ENCODE measurements around the gene FRMPD4. TPM values are rescaled to one million over a fixed set of nuclear protein-coding genes. Genes with fewer than 3 reads are reported as not detected.
A peak's percentile ranks its signal among the peaks of the same experiment; 100 is the strongest.

The FRMPD4 gene
- total and polyA plus RNA-seq, 2 donors from 2014 or later = not detected

DNA sequence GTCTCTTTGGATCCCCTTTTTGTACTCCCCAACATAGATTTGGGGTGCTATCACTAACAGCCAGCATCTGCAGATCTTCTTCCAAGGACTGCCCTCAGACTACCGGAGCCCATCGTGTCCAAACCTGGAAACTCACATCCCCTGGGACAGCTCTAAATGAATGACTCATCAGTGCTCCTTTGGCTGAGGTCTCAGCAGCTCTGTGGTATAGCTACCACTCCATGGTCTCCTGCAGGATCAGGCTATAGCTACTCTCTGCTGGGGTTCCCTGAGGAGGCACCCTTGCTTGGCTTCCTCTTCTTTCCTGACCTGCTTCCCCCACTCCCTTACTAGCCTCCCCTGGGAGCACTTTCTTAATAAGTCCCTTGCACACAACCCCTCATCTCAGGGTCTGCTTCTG lies 555.5 kb downstream of the FRMPD4 start:
- H3K36me3 ChIP-seq (ENCODE audit: control insufficient read depth in 2 of 3, insufficient read depth in 3 of 3, low read length in 3 of 3) = no peaks in the 10 kb centered on the region
- DNase-seq = no peak
- FAIRE-seq = no peak
- no peak overlapping the region for H3K9ac ChIP-seq (ENCODE audit: low read length in 3 of 3)
- H3K4me1 ChIP-seq (ENCODE audit: control insufficient read depth in 2 of 3, insufficient read depth in 2 of 3, low read depth in 1 of 3, low read length in 3 of 3) = no peaks in the 10 kb centered on the region
- TF ChIP-seq, protein P1, sequence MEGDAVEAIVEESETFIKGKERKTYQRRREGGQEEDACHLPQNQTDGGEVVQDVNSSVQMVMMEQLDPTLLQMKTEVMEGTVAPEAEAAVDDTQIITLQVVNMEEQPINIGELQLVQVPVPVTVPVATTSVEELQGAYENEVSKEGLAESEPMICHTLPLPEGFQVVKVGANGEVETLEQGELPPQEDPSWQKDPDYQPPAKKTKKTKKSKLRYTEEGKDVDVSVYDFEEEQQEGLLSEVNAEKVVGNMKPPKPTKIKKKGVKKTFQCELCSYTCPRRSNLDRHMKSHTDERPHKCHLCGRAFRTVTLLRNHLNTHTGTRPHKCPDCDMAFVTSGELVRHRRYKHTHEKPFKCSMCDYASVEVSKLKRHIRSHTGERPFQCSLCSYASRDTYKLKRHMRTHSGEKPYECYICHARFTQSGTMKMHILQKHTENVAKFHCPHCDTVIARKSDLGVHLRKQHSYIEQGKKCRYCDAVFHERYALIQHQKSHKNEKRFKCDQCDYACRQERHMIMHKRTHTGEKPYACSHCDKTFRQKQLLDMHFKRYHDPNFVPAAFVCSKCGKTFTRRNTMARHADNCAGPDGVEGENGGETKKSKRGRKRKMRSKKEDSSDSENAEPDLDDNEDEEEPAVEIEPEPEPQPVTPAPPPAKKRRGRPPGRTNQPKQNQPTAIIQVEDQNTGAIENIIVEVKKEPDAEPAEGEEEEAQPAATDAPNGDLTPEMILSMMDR (IDR thresholded peaks at IDR 0.05; ENCODE audit: borderline replicate concordance, extremely low read depth, insufficient read depth) = no peak
- intact Hi-C loops (cut with DNase I) = no loop called here
- no peak overlapping the region for H3K4me3 ChIP-seq (ENCODE audit: low read length in 3 of 3)
- no peaks in the 10 kb centered on the region for H3K27me3 ChIP-seq (ENCODE audit: control insufficient read depth, insufficient read depth, low read length)
- H3K27ac ChIP-seq (ENCODE audit: low read depth in 2 of 2, low read length in 2 of 2) = no peak overlapping the region
- H3K9me3 ChIP-seq (ENCODE audit: control insufficient read depth in 2 of 3, insufficient read depth in 1 of 3, low read length in 3 of 3) = no peaks in the 10 kb centered on the region

DNA sequence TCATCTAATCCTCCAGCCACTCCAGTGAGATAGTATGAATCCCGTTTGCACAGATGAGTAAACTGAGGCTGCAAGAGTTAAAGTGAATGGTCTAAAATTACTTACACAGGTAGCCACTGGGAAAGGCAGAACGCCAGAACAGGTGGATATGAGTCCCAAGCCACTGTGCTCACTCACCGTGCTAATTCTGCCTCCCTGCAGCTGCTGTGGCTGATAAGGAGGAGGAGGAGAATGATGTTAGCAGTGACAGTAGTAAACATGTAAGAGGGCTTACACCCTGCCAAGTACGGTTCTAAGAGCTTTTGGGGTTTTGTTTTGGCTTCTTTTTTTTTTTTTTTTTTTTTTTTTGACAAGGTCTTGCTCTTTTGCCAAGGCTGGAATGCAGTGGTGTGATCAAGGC lies 562.5 kb downstream of the FRMPD4 start:
- TF ChIP-seq, protein P1 (IDR thresholded peaks at IDR 0.05; ENCODE audit: borderline replicate concordance, extremely low read depth, insufficient read depth) = no peak
- no peak overlapping the region for H3K4me3 ChIP-seq (ENCODE audit: low read length in 3 of 3)
- FAIRE-seq = no peak
- H3K9ac ChIP-seq (ENCODE audit: low read length in 3 of 3) = no peak overlapping the region
- DNase-seq = no peak
- no peaks in the 10 kb centered on the region for H3K9me3 ChIP-seq (ENCODE audit: control insufficient read depth in 2 of 3, insufficient read depth in 1 of 3, low read length in 3 of 3)
- H3K27ac ChIP-seq (ENCODE audit: low read depth in 2 of 2, low read length in 2 of 2) = no peak overlapping the region
- intact Hi-C loops (cut with DNase I) = no loop called here
- H3K36me3 ChIP-seq (ENCODE audit: control insufficient read depth in 2 of 3, insufficient read depth in 3 of 3, low read length in 3 of 3) = no peaks in the 10 kb centered on the region
- no peaks in the 10 kb centered on the region for H3K27me3 ChIP-seq (ENCODE audit: control insufficient read depth, insufficient read depth, low read length)
- no peaks in the 10 kb centered on the region for H3K4me1 ChIP-seq (ENCODE audit: control insufficient read depth in 2 of 3, insufficient read depth in 2 of 3, low read depth in 1 of 3, low read length in 3 of 3)

DNA sequence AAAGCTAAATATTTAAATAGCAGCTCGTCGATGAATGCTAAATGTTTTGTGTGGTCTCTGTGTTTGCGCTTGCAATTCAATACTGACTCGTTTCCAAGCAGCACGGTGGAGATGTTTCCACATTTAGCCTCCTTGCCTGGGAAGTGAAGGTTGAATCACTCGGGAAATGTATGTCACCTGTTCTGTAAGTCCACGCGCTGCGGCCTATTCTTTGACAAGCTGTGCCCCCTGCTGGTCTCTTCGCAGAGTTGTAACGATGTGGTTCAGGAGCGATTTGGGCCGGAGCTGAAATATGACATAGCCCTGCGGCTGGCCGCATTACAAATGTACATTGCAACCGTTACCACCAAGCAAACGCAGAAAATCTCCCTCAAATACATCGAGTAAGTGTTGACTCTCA lies 563.4 kb downstream of the FRMPD4 start:
- H3K27ac ChIP-seq (ENCODE audit: low read depth in 2 of 2, low read length in 2 of 2) = no peak overlapping the region
- no peak overlapping the region for H3K9ac ChIP-seq (ENCODE audit: low read length in 3 of 3)
- H3K27me3 ChIP-seq (ENCODE audit: control insufficient read depth, insufficient read depth, low read length) = no peaks in the 10 kb centered on the region
- no peaks in the 10 kb centered on the region for H3K36me3 ChIP-seq (ENCODE audit: control insufficient read depth in 2 of 3, insufficient read depth in 3 of 3, low read length in 3 of 3)
- TF ChIP-seq, protein P1 (IDR thresholded peaks at IDR 0.05; ENCODE audit: borderline replicate concordance, extremely low read depth, insufficient read depth) = peak; percentile 54
- H3K9me3 ChIP-seq (ENCODE audit: control insufficient read depth in 2 of 3, insufficient read depth in 1 of 3, low read length in 3 of 3) = no peaks in the 10 kb centered on the region
- intact Hi-C loops (cut with DNase I) = no loop called here
- H3K4me3 ChIP-seq (ENCODE audit: low read length in 3 of 3) = no peak overlapping the region
- DNase-seq (peak in 4 of 5 donors; percentile 58 to 84 (median 68)), FAIRE-seq (peak; percentile 41)
- no peaks in the 10 kb centered on the region for H3K4me1 ChIP-seq (ENCODE audit: control insufficient read depth in 2 of 3, insufficient read depth in 2 of 3, low read depth in 1 of 3, low read length in 3 of 3)

DNA sequence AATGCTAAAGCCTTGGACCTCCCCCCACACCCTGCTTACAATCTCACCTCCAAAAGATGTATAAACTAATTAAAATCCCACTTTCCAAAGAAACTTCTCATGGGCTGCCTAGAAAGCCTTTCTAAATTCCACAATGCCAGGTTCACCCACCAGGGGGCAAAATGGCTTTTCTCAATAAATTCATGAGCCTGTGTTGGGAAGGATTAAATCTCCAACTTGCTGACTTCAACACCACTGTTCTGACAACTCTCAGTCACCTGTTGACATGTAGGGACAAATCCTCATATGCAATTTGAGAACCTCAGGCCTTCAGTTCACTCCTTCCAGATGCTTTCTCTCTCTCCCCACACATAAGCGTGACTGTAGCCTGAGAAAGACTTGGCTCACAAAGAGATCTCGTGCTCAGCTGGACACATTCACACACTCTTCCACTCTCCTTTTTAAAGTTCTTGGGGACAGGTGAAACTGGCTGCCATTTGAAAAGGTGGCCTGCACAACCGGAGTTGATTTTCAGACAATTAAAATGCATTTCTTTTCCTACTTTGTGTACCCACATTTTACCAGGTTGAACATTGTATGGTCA lies 564.3 kb downstream of the FRMPD4 start:
- no peak overlapping the region for H3K27ac ChIP-seq (ENCODE audit: low read depth in 2 of 2, low read length in 2 of 2)
- no peak for FAIRE-seq
- DNase-seq = peak in 2 of 5 donors; percentile 10 to 22
- TF ChIP-seq, protein P1 (IDR thresholded peaks at IDR 0.05; ENCODE audit: borderline replicate concordance, extremely low read depth, insufficient read depth) = no peak
- H3K36me3 ChIP-seq (ENCODE audit: control insufficient read depth in 2 of 3, insufficient read depth in 3 of 3, low read length in 3 of 3) = no peaks in the 10 kb centered on the region
- H3K27me3 ChIP-seq (ENCODE audit: control insufficient read depth, insufficient read depth, low read length) = no peaks in the 10 kb centered on the region
- H3K9me3 ChIP-seq (ENCODE audit: control insufficient read depth in 2 of 3, insufficient read depth in 1 of 3, low read length in 3 of 3) = no peaks in the 10 kb centered on the region
- H3K4me3 ChIP-seq (ENCODE audit: low read length in 3 of 3) = no peak overlapping the region
- H3K4me1 ChIP-seq (ENCODE audit: control insufficient read depth in 2 of 3, insufficient read depth in 2 of 3, low read depth in 1 of 3, low read length in 3 of 3) = no peaks in the 10 kb centered on the region
- H3K9ac ChIP-seq (ENCODE audit: low read length in 3 of 3) = no peak overlapping the region
- intact Hi-C loops (cut with DNase I) = no loop called here
